SK-N-MC (cell line): Measurements from ENCODE around the gene CENPA.
"Not testable (repeated sequence)": the region's sequence is repeated elsewhere in the genome, so short reads cannot be mapped to it uniquely, and the experiment has no call there.

Experiments used
- FOXP2 ChIP-seq: optimal IDR thresholded peaks from 2 replicates; pipeline ENCODE3; 2011; ENCODE audit warnings: mild to moderate bottlenecking, moderate library complexity; ENCODE audit not compliant: insufficient read depth; ENCODE audit errors: extremely low read length, control extremely low read depth
- POLR2AphosphoS5 ChIP-seq: IDR thresholded peaks from 2 replicates; pipeline ENCODE4 v1.6.1; 2012; ENCODE audit warnings: mild to moderate bottlenecking, low read depth, low read length, borderline replicate concordance

GRCh38 chr2:26760991-26761390 is 24.9 kb upstream of the CENPA start:
- not testable (repeated sequence) for TF ChIP-seq POLR2AphosphoS5, FOXP2
